GM21360 (cell line): ENCODE data around the gene DDX46.
"Not testable (repeated sequence)": the region's sequence is repeated elsewhere in the genome, so short reads cannot be mapped to it uniquely, and the experiment has no call there.

ENCODE experiments used
- ATAC-seq: cut with Tn5 transposase; IDR thresholded peaks from one replicate; pipeline ENCODE4 v1.9.1; 2021; ENCODE audit warnings: mild to moderate bottlenecking, moderate library complexity; ENCODE audit not compliant: unreplicated experiment

DDX46 gene

GRCh38 chr5:134758504-134759341, at the start of gene DDX46:
Gene DDX46 (plus strand): TSS chr5:134758779. CDS start chr5:134758939, 160 bp downstream.
- peak; percentile 96 for ATAC-seq

- ATAC-seq: no peak
Observed at GRCh38 chr5:134714120-134714519, 44.5 kb upstream of the DDX46 start.

- ATAC-seq: no peak
Observed at GRCh38 chr5:134714541-134714940, 44.0 kb upstream of the DDX46 start.

GRCh38 chr5:134715466-134715865, 43.1 kb upstream of the DDX46 start:
- ATAC-seq: not testable (repeated sequence)

GRCh38 chr5:134724872-134725271, 33.7 kb upstream of the DDX46 start:
- no peak for ATAC-seq

GRCh38 chr5:134732819-134733218, 25.8 kb upstream of the DDX46 start:
- ATAC-seq: no peak

- ATAC-seq: no peak
Observed at GRCh38 chr5:134735243-134735642, 23.3 kb upstream of the DDX46 start.

GRCh38 chr5:134736173-134736812, 22.3 kb upstream of the DDX46 start:
- ATAC-seq: no peak

GRCh38 chr5:134738133-134738962, 20.2 kb upstream of the DDX46 start, which contains the start of gene CAMLG:
Gene CAMLG (plus strand): TSS chr5:134738548. CDS start chr5:134738621, 73 bp downstream.
- peak; percentile 97 for ATAC-seq

GRCh38 chr5:134738963-134739661, 19.5 kb upstream of the DDX46 start:
- no peak for ATAC-seq

- ATAC-seq: no peak
Observed at GRCh38 chr5:134741052-134741451, 17.5 kb upstream of the DDX46 start.

GRCh38 chr5:134742134-134742533, 16.4 kb upstream of the DDX46 start:
- no peak for ATAC-seq

GRCh38 chr5:134749415-134749814, 9.2 kb upstream of the DDX46 start:
- ATAC-seq: no peak

GRCh38 chr5:134758176-134758503, 439 bp upstream of the DDX46 start:
- no peak for ATAC-seq

GRCh38 chr5:134767528-134768291, 9.1 kb downstream of the DDX46 start:
- ATAC-seq: not testable (repeated sequence)

GRCh38 chr5:134769206-134769605, 10.6 kb downstream of the DDX46 start:
- ATAC-seq: no peak

- no peak for ATAC-seq
Observed at GRCh38 chr5:134772461-134773125, 14.0 kb downstream of the DDX46 start.

GRCh38 chr5:134777366-134777765, 18.8 kb downstream of the DDX46 start:
- ATAC-seq: no peak

GRCh38 chr5:134784241-134784920, 25.8 kb downstream of the DDX46 start:
- no peak for ATAC-seq
